Measurements from ENCODE around the gene GTF2A1. TPM values are rescaled to one million over a fixed set of nuclear protein-coding genes. Genes with fewer than 3 reads are reported as not detected.
"Not testable (repeated sequence)": the region's sequence is repeated elsewhere in the genome, so short reads cannot be mapped to it uniquely, and the experiment has no call there.

The GTF2A1 gene
- polyA plus RNA-seq, 3 donors: 7.9 to 15.8 (median 9.2) TPM

GRCh38 chr14:81243499-81243898 lies 22.7 kb upstream of the GTF2A1 start:
- no peak overlapping the region for H2AFZ ChIP-seq (ENCODE audit: insufficient read depth, low read depth, low read length, poor library complexity, severe bottlenecking)
- intact Hi-C loops (cut with micrococcal nuclease): no loop called here
- H3K9me3 Mint-ChIP-seq: peaks cover 8 to 29% (median 21%) of the 10 kb centered on the region in 7 donors
- WGBS (ENCODE audit: insufficient coverage): no CpG with 5 or more reads among the region's 2 CpGs
- no peaks in the 10 kb centered on the region for H3K4me1 ChIP-seq (ENCODE audit: control insufficient read depth in 1 of 2, insufficient read depth in 2 of 2, low read length in 2 of 2)
- no peak for DNase-seq
- no peak overlapping the region for H3K4me3 Mint-ChIP-seq
- no peaks in the 10 kb centered on the region for H4K20me1 ChIP-seq (ENCODE audit: insufficient read depth, low read length)
- no peaks in the 10 kb centered on the region for H3K36me3 Mint-ChIP-seq
- H3K27me3 ChIP-seq (ENCODE audit: control insufficient read depth in 2 of 2, insufficient read depth in 2 of 2, low read length in 2 of 2): no peaks in the 10 kb centered on the region
- no peak overlapping the region for H3K4me2 ChIP-seq (replicated peaks; ENCODE audit: extremely low read depth, low read length, poor library complexity, severe bottlenecking)
- no peaks in the 10 kb centered on the region for H3K4me1 Mint-ChIP-seq
- H3K27ac Mint-ChIP-seq: no peak overlapping the region
- H3K36me3 ChIP-seq (replicated peaks in 1 of 2; ENCODE audit: control insufficient read depth in 1 of 2, insufficient read depth in 2 of 2, low read length in 2 of 2): no peaks in the 10 kb centered on the region
- peaks cover 2 to 6% (median 3%) of the 10 kb centered on the region in 3 donors for H3K27me3 Mint-ChIP-seq (ENCODE audit: low read depth in 3 of 3)
- no peak overlapping the region for H3K27ac ChIP-seq (ENCODE audit: low read depth in 1 of 2, low read length in 2 of 2)
- peaks cover 0 to 3% of the 10 kb centered on the region in 2 donors for H3K9me3 ChIP-seq (replicated peaks in 1 of 2; ENCODE audit: control insufficient read depth in 1 of 2, insufficient read depth in 1 of 2, low read length in 2 of 2)
- H3K9ac ChIP-seq (ENCODE audit: insufficient read depth, low read length, poor library complexity, severe bottlenecking): no peak overlapping the region
- TF ChIP-seq CTCF (IDR thresholded peaks at IDR 0.05): no peak
- no peak overlapping the region for H3K4me3 ChIP-seq (replicated peaks in 1 of 3; ENCODE audit: low read depth in 2 of 3, low read length in 3 of 3)
- H3K79me2 ChIP-seq (ENCODE audit: insufficient read depth, low read length): no peaks in the 10 kb centered on the region

- H3K4me3 Mint-ChIP-seq; H3K4me1 ChIP-seq (ENCODE audit: control insufficient read depth in 1 of 2, insufficient read depth in 2 of 2, low read length in 2 of 2): not testable (repeated sequence)
- WGBS (ENCODE audit: insufficient coverage): 86% methylated on average over 1 of the region's 2 CpGs
Observed at GRCh38 chr14:81236849-81237248, 16.1 kb upstream of the GTF2A1 start.

More at GRCh38 chr14:81236849-81237248, 16.1 kb upstream of the GTF2A1 start:
- H3K27ac Mint-ChIP-seq; H4K20me1 ChIP-seq (ENCODE audit: insufficient read depth, low read length); H3K36me3 Mint-ChIP-seq; H3K9ac ChIP-seq (ENCODE audit: insufficient read depth, low read length, poor library complexity, severe bottlenecking); intact Hi-C loops (cut with micrococcal nuclease); H2AFZ ChIP-seq (ENCODE audit: insufficient read depth, low read depth, low read length, poor library complexity, severe bottlenecking); H3K4me1 Mint-ChIP-seq; H3K9me3 ChIP-seq (replicated peaks in 1 of 2; ENCODE audit: control insufficient read depth in 1 of 2, insufficient read depth in 1 of 2, low read length in 2 of 2); H3K4me2 ChIP-seq (replicated peaks; ENCODE audit: extremely low read depth, low read length, poor library complexity, severe bottlenecking); H3K27ac ChIP-seq (ENCODE audit: low read depth in 1 of 2, low read length in 2 of 2); H3K9me3 Mint-ChIP-seq; H3K36me3 ChIP-seq (replicated peaks in 1 of 2; ENCODE audit: control insufficient read depth in 1 of 2, insufficient read depth in 2 of 2, low read length in 2 of 2); H3K27me3 Mint-ChIP-seq (ENCODE audit: low read depth in 3 of 3); DNase-seq; H3K4me3 ChIP-seq (replicated peaks in 1 of 3; ENCODE audit: low read depth in 2 of 3, low read length in 3 of 3); H3K79me2 ChIP-seq (ENCODE audit: insufficient read depth, low read length); H3K27me3 ChIP-seq (ENCODE audit: control insufficient read depth in 2 of 2, insufficient read depth in 2 of 2, low read length in 2 of 2): not testable (repeated sequence)

All from CD14-positive monocyte (primary cell).